Astrocyte of the spinal cord (primary cell): ENCODE data around the gene PNPLA7.
A peak's percentile ranks its signal among the peaks of the same experiment; 100 is the strongest.

Experiments used
- DNase-seq: peaks from one replicate; pipeline ENCODE4 v3.0.0; 2011; ENCODE audit warnings: low read depth, low spot score
- H3K4me3 ChIP-seq: 2 replicates; pipeline ENCODE4 v1.5.1; 2011; ENCODE audit warnings: low read depth, mild to moderate bottlenecking, low read length, moderate library complexity
- CTCF ChIP-seq: IDR thresholded peaks from 2 replicates; pipeline ENCODE4 v1.5.1; 2012; ENCODE audit warnings: low read depth, mild to moderate bottlenecking, low read length, inconsistent platforms
- in situ Hi-C: cut with HindIII; loops from 2 replicates; pipeline ENCODE4 v1.10.0; 2017; ENCODE audit warnings: low sequenced_read_pairs

PNPLA7 gene

GRCh38 chr9:137582286-137582860 is 32.2 kb upstream of the PNPLA7 start:
- no peak for DNase-seq
- peak; percentile 16 for TF ChIP-seq CTCF
- in situ Hi-C loops = no loop called here
- no peak overlapping the region for H3K4me3 ChIP-seq

- in situ Hi-C loops = no loop called here
- TF ChIP-seq CTCF = no peak
- no peak overlapping the region for H3K4me3 ChIP-seq
- no peak for DNase-seq
Measured at GRCh38 chr9:137581361-137582285, 31.4 kb upstream of the PNPLA7 start.

- DNase-seq = no peak
- H3K4me3 ChIP-seq = no peak overlapping the region
- in situ Hi-C loops = no loop called here
- no peak for TF ChIP-seq CTCF
Measured at GRCh38 chr9:137580954-137581322, 30.7 kb upstream of the PNPLA7 start.

GRCh38 chr9:137580209-137580953 is 30.2 kb upstream of the PNPLA7 start:
- H3K4me3 ChIP-seq = no peak overlapping the region

GRCh38 chr9:137579259-137579604 is 29.0 kb upstream of the PNPLA7 start:
- no peak for TF ChIP-seq CTCF
- DNase-seq = no peak
- H3K4me3 ChIP-seq = peak overlapping the region; percentile 42
- in situ Hi-C loops = no loop called here

More at GRCh38 chr9:137580209-137580953, 30.2 kb upstream of the PNPLA7 start:
- TF ChIP-seq CTCF = no peak
- no peak for DNase-seq
- in situ Hi-C loops = no loop called here

- peak; percentile 91 for TF ChIP-seq CTCF
- in situ Hi-C loops = no loop called here
- DNase-seq = peak; percentile 90
- H3K4me3 ChIP-seq = peak within 1 kb of the TSS; percentile 73
Measured at GRCh38 chr9:137578518-137579258, 28.5 kb upstream of the PNPLA7 start, which contains the start of gene DPH7. DPH7 (minus strand) TSS chr9:137578925; CDS start chr9:137578777, 148 bp downstream.
